GM19025 (cell line): ENCODE results near the gene CUTA.

Source experiments
- ATAC-seq: cut with Tn5 transposase; IDR thresholded peaks from one replicate; pipeline ENCODE4 v1.9.1; 2021; ENCODE audit warnings: mild to moderate bottlenecking, low read depth, moderate library complexity; ENCODE audit not compliant: unreplicated experiment

CUTA gene, protein sequence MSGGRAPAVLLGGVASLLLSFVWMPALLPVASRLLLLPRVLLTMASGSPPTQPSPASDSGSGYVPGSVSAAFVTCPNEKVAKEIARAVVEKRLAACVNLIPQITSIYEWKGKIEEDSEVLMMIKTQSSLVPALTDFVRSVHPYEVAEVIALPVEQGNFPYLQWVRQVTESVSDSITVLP

GRCh38 chr6:33417903-33418689, at the start of gene CUTA:
TSS of gene CUTA (minus strand) at chr6:33418107. CDS start at chr6:33418000, 107 bp downstream.
- peak; percentile 89 for ATAC-seq

DNA sequence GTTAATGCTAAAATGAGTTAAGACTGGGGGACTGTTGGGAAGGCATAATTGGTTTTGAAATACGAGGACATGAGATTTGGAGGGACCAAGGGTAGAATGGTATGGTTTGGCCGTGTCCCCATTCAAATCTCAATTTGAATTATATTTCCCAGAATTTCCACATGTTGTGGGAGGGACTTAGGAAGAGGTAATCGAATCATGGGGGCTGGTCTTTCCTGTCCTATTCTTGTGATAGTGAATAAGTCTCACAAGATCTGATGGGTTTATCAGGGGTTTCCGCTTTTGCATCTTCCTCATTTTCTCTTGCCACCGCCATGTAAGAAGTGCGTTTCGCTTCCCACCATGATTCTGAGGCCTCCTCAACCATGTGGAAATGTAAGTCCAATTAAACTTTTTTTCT, 49.2 kb upstream of the CUTA start:
- no peak for ATAC-seq

DNA sequence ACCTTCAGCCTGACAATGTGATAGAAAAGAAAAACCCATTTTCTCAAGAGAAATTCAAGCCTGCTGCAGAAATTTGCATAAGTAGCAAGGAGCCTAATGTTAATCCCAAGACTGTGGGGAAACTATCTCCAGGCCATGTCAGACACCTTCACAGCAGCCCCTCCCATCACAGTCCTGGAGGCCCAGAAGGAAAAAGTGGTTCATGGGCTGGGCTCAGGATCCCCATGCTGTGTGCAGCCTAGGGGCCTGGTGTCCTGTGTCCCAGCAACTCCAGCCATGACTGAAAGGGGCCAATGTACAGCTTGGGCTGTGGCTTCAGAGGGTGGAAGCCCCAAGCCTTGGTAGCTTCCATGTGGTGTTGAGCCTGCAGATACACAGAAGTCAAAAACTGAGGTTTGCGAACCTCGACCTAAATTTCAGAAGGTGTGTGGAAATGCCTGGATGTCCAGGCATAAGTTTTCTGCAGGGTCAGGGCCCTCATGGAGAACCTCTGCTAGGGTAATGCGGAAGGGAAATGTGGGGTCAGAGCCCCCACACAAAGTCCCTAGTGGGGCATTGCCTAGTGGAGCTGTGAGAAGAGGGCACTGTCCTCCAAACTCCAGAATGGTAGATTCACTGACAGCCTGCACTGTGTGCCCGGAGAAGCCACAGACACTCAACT, 48.3 kb upstream of the CUTA start:
- ATAC-seq: no peak

GRCh38 chr6:33459226-33459625, 41.3 kb upstream of the CUTA start:
- no peak for ATAC-seq

- ATAC-seq: no peak
Measured at GRCh38 chr6:33458676-33459075, 40.8 kb upstream of the CUTA start.

GRCh38 chr6:33456156-33456555, 38.2 kb upstream of the CUTA start:
- ATAC-seq: no peak

GRCh38 chr6:33455051-33455450, 37.1 kb upstream of the CUTA start:
- no peak for ATAC-seq

GRCh38 chr6:33454009-33454946, 36.4 kb upstream of the CUTA start, which contains the start of gene ZBTB9:
TSS of gene ZBTB9 (plus strand) at chr6:33454576. CDS start at chr6:33455101, 525 bp downstream.
- ATAC-seq: peak; percentile 100

DNA sequence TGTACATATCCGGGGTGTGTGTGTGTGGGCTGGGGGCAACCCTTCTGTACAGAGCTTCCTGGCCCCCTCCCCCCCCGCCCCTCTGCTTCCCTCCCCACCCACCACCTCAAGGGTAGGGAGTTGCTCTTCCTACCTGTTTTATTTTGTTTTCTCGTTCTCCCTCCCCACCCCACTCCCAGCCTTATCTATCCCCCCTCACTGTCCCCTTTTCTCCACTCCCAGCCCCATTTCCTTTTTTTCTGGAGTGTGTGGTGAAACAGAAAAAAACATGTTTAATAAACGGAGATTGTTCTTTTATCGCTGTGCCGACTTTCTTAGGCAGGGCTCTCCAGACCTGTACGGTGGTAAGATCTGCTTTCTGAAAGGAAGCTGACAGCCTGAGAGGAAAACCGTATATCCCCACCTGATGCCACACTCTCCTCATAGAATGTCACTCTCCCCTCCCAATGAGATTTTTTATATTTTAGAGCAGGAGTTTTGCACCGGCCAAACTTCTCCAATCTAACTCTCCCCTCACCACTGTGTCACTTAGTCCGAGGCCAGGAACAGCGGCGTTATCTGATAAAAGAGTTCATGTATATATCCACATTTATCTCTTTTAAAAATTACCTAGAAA, 35.6 kb upstream of the CUTA start:
- ATAC-seq: no peak

GRCh38 chr6:33452496-33452895, 34.6 kb upstream of the CUTA start:
- ATAC-seq: no peak

DNA sequence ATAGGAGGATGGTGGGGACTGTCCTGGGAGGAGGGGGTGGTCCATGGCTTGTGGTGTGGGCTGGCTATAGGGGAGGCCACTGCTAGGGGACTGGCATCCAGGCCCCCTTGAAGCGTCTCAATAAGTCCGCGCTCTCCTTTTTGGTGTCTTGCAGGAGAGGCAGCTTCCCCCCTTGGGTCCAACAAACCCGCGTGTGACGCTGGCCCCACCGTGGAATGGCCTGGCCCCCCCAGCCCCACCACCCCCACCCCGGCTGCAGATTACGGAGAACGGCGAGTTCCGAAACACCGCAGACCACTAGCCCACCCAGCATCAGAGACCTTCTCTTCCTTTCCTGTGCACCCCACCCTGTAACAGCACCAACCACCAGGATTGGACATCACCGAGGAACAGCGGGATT, 33.7 kb upstream of the CUTA start:
- ATAC-seq: no peak

DNA sequence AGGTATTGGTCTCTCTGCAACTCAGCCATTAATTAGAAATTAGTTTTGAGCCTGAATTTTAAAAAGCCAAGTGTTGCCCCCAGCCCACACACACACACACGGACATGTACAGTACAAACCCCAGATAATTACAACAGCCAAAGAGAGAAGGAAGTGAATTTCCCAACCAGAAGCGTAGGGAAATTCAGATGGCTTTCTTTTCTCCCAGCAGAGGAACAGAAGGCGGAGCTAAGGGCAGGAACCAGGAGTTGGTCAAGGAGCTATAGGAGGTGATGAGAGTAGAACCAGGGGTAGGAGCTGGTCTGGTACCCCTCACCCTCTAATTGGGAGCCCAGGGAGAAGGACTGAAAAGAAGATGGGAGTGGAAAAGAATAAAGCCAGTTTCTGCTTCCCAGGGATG, 32.5 kb upstream of the CUTA start:
- no peak for ATAC-seq

GRCh38 chr6:33446356-33446755, 28.4 kb upstream of the CUTA start:
- ATAC-seq: no peak

GRCh38 chr6:33445119-33445603, 27.3 kb upstream of the CUTA start:
- no peak for ATAC-seq

DNA sequence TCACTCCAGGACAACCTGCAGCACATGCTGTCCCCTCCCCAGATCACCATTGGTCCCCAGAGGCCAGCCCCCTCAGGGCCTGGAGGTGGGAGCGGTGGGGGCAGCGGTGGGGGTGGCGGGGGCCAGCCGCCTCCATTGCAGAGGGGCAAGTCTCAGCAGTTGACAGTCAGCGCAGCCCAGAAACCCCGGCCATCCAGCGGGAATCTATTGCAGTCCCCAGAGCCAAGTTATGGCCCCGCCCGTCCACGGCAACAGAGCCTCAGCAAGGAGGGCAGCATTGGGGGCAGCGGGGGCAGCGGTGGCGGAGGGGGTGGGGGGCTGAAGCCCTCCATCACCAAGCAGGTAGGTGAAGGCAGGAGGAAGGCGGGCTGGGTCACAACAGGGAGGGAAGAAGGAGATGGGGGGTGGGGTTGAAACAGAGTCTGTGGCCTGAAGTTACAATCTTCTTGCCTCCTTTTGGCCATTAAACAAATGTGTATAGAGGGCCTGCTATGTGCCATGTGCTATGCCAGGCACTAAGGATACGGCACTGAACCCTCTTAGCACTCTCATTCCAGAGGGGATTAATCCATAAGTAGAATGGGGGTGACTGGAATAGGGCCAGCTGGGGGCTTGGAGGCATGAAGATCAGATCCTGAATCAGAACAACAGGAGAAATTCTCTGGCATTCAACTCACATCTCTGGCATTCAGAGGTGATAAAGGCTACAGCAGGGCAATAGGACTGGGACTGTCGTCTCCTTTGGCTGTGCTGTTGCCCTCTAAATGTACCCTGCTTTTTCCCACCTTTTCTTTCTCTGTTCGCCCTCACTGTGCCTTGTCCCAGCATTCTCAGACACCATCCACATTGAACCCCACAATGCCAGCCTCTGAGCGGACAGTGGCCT, 26.0 kb upstream of the CUTA start:
- no peak for ATAC-seq

- ATAC-seq: no peak
Measured at GRCh38 chr6:33443025-33443424, 25.1 kb upstream of the CUTA start.

DNA sequence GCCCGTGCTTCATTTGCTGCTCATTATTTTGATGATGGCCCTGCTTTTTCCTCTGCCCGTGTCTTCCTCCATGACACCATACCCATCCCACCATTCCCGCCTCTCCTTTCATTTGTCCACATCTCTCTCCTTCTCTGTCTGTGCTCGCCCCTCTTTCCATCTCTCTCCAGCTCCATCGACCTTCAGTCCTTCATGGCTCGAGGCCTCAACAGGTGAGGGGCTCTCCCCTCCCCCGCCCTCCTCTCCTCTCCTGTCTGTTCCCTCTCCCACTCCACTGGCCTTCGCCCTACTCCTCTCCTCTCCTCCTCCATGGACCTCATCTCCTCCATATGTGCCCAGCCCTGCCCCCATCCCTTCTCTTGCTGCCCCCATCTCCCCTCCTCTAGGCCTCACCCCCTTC, 24.4 kb upstream of the CUTA start:
- no peak for ATAC-seq

GRCh38 chr6:33441457-33441856, 23.6 kb upstream of the CUTA start:
- ATAC-seq: no peak
